OCI-LY1 (cell line): ENCODE data around the gene CD244.

Experiments
- H2AFZ ChIP-seq: fragments of 200-600 bp; sonication (generic), shearing (Covaris generic); 2 replicates; pipeline ENCODE4 v1.6.0; 2014; ENCODE audit warnings: antibody characterized with exemption, mild to moderate bottlenecking, low read length
- H3F3A ChIP-seq: fragments of 200-600 bp; sonication (generic), shearing (Covaris generic); 2 replicates; pipeline ENCODE4 v1.6.0; 2014; ENCODE audit warnings: mild to moderate bottlenecking, antibody characterized with exemption, low read length, moderate library complexity; ENCODE audit not compliant: insufficient read depth
- H3K27ac ChIP-seq: fragments of 200-600 bp; sonication (generic); 2 replicates; pipeline ENCODE4 v1.5.1; 2014; ENCODE audit warnings: low read length, mixed run types, mild to moderate bottlenecking, low read depth; ENCODE audit not compliant: poor library complexity, severe bottlenecking
- H3K27me3 ChIP-seq: fragments of 200-600 bp; sonication (generic); 2 replicates; pipeline ENCODE4 v1.6.0; 2014; ENCODE audit warnings: antibody characterized with exemption, mild to moderate bottlenecking, low read length, moderate library complexity; ENCODE audit not compliant: insufficient read depth
- H3K36me3 ChIP-seq: fragments of 200-600 bp; sonication (generic); 2 replicates; pipeline ENCODE4 v1.6.1; 2014; ENCODE audit warnings: mild to moderate bottlenecking, antibody characterized with exemption, low read length, moderate library complexity, mixed read lengths; ENCODE audit not compliant: insufficient read depth
- H3K4me1 ChIP-seq: fragments of 200-600 bp; sonication (generic); 2 replicates; pipeline ENCODE4 v1.5.1; 2014; ENCODE audit warnings: mild to moderate bottlenecking, low read length, moderate library complexity; ENCODE audit not compliant: insufficient read depth, severe bottlenecking
- H3K4me2 ChIP-seq: fragments of 200-600 bp; sonication (generic), shearing (Covaris generic); 2 replicates; pipeline ENCODE4 v1.6.1; 2014; ENCODE audit warnings: low read length
- H3K4me3 ChIP-seq: fragments of 200-600 bp; sonication (generic); 2 replicates; pipeline ENCODE4 v1.5.1; 2014; ENCODE audit warnings: low read length, low read depth, mild to moderate bottlenecking, mixed read lengths; ENCODE audit not compliant: poor library complexity, severe bottlenecking
- H3K79me2 ChIP-seq: fragments of 200-600 bp; shearing (Covaris generic); 2 replicates; pipeline ENCODE4 v1.6.1; 2016; ENCODE audit warnings: mixed run types, low read length, mixed read lengths; ENCODE audit not compliant: insufficient read depth
- H3K9ac ChIP-seq: fragments of 200-600 bp; sonication (generic), shearing (Covaris generic); 2 replicates; pipeline ENCODE4 v1.6.1; 2014; ENCODE audit warnings: mild to moderate bottlenecking, low read length, mixed read lengths
- H3K9me2 ChIP-seq: fragments of 200-600 bp; sonication (generic), shearing (Covaris generic); 2 replicates; pipeline ENCODE4 v1.6.1; 2014; ENCODE audit warnings: low read depth, mild to moderate bottlenecking, low read length, mixed read lengths
- H3K9me3 ChIP-seq: fragments of 200-600 bp; shearing (Covaris generic); 2 replicates; pipeline ENCODE4 v1.6.1; 2014; ENCODE audit warnings: low read length, mixed read lengths
- H4K20me1 ChIP-seq: fragments of 200-600 bp; sonication (generic), shearing (Covaris generic); 2 replicates; pipeline ENCODE4 v1.6.0; 2016; ENCODE audit warnings: mild to moderate bottlenecking, low read length; ENCODE audit not compliant: insufficient read depth
- EZH2 ChIP-seq: fragments of 200-600 bp; sonication (generic), shearing (Covaris generic); IDR thresholded peaks from 2 replicates; pipeline ENCODE4 v1.8.0; 2017; ENCODE audit warnings: borderline replicate concordance, mixed run types, mild to moderate bottlenecking, antibody characterized with exemption, low read length, moderate library complexity, mixed read lengths
- TF ChIP-seq, protein P1 (sequence below): fragments of 200-600 bp; sonication (generic), shearing (Covaris generic); IDR thresholded peaks from 2 replicates; pipeline ENCODE4 v1.5.1; 2017; ENCODE audit warnings: mild to moderate bottlenecking, antibody characterized with exemption, low read length, moderate library complexity, mixed read lengths

The CD244 gene

DNA sequence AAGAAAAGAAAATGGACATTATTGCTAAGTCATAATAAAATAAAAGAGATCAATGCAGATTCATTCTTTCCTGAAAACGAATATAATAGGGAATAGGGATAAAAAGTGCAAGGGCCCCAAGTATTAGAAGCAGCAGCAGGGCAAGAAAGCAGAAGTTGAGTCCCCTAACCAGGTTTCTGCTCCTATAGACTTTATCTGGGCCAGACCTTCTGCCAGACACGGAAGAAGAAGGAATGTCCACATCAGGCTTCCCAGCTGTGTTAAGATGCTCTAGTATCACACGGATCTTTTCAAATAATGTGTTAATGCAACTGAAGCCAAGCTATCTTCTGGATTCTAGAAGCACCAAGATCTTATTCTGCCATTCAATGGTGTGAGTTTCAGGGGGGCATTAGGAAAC lies 26.9 kb downstream of the CD244 start:
- Histone ChIP-seq H3K9me2 (no peaks in the 10 kb centered on the region), H4K20me1 (no peaks in the 10 kb centered on the region), H3F3A (no peaks in the 10 kb centered on the region), H3K27ac (no peak overlapping the region), H3K9me3 (no peaks in the 10 kb centered on the region), H2AFZ (no peak overlapping the region), H3K4me3 (no peak overlapping the region), H3K36me3 (no peaks in the 10 kb centered on the region), H3K4me1 (peaks cover 20% of the 10 kb centered on the region), H3K79me2 (no peaks in the 10 kb centered on the region), H3K27me3 (no peaks in the 10 kb centered on the region), H3K4me2 (no peak overlapping the region), H3K9ac (no peak overlapping the region)
- no peak for TF ChIP-seq EZH2
- TF ChIP-seq, protein P1, sequence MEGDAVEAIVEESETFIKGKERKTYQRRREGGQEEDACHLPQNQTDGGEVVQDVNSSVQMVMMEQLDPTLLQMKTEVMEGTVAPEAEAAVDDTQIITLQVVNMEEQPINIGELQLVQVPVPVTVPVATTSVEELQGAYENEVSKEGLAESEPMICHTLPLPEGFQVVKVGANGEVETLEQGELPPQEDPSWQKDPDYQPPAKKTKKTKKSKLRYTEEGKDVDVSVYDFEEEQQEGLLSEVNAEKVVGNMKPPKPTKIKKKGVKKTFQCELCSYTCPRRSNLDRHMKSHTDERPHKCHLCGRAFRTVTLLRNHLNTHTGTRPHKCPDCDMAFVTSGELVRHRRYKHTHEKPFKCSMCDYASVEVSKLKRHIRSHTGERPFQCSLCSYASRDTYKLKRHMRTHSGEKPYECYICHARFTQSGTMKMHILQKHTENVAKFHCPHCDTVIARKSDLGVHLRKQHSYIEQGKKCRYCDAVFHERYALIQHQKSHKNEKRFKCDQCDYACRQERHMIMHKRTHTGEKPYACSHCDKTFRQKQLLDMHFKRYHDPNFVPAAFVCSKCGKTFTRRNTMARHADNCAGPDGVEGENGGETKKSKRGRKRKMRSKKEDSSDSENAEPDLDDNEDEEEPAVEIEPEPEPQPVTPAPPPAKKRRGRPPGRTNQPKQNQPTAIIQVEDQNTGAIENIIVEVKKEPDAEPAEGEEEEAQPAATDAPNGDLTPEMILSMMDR = no peak

DNA sequence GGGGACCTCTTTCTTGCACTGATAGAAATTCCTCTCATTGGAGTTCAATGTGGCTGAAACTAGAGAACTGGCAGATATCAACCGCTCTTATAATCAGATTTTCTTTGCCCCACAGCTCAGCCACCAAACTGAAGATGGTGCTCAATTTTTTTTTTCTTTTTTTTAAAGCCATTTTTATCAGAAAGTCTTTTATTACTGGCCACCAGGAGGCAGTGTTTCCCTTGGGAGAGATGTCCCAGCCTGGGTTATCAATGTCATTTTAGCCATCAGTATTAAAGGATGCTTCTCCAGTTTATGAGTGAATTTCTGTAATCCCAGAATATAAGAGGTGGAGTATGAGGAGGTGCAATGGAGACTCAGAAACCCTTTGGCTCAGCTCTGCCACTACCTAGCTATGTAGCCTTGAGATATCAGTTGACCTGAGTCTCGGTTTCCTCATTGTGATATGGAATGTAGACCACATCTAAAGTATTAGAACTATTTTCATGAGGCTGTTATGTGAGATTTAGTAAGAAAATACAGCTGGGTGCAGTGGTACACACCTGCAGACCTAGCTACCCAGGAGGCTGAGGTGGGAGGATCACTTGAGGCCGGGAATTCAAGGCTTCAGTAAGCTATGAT lies 27.6 kb downstream of the CD244 start:
- H3K79me2 ChIP-seq = no peaks in the 10 kb centered on the region
- no peaks in the 10 kb centered on the region for H3K9me2 ChIP-seq
- TF ChIP-seq, protein P1 = peak; percentile 86
- no peak for TF ChIP-seq EZH2
- H3K4me1 ChIP-seq = peaks cover 20% of the 10 kb centered on the region
- no peak overlapping the region for H3K4me3 ChIP-seq
- no peaks in the 10 kb centered on the region for H3F3A ChIP-seq
- H3K4me2 ChIP-seq = no peak overlapping the region
- no peaks in the 10 kb centered on the region for H3K9me3 ChIP-seq
- H3K9ac ChIP-seq = no peak overlapping the region
- no peak overlapping the region for H2AFZ ChIP-seq
- H3K27ac ChIP-seq = no peak overlapping the region
- H3K36me3 ChIP-seq = no peaks in the 10 kb centered on the region
- H3K27me3 ChIP-seq = no peaks in the 10 kb centered on the region
- no peaks in the 10 kb centered on the region for H4K20me1 ChIP-seq

DNA sequence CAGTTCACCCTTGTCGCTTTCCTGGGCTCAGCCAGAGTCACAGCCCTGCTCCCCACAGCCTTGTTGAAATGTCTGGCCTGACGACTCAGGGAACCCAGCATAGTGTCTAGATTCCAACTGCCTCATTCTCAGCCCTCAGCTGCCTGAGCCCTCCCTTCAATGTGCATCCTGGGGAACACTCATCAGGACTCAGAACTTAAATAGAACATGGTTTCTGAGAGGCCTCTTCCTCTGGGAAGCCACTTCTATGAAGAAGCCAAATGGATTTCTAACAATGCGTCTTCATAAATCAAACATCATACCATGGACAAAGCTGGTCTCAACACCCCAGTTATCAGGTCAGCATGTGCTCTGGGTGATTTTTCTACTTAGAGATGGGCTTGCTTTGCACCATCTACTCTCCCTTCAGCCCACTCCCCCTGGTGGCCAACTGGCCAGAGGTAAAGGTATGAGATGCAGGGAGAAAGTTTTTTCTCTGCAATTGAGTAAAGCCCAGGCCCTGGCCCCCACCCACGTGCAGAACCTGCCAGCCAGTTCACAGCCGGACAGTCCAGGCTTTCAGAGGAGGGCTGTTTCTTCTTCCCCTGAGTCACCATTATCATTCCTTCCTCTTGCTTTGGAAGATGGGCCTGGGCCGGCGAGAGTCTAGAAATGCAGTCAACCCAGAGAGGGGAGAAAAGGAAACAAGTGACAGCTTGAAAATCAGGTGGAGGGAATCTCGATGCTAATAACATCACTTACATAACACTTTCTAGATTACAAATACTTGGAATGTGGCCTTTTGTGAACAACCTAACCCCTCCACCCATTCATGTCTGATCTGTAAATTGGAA lies 32.1 kb downstream of the CD244 start:
- Histone ChIP-seq H4K20me1 (no peaks in the 10 kb centered on the region), H3K36me3 (no peaks in the 10 kb centered on the region), H3K9ac (no peak overlapping the region), H3K9me2 (no peaks in the 10 kb centered on the region), H3F3A (no peaks in the 10 kb centered on the region), H3K4me2 (no peak overlapping the region), H3K4me3 (no peak overlapping the region), H3K79me2 (no peaks in the 10 kb centered on the region), H3K27me3 (no peaks in the 10 kb centered on the region), H2AFZ (no peak overlapping the region), H3K27ac (no peak overlapping the region), H3K9me3 (no peaks in the 10 kb centered on the region), H3K4me1 (no peaks in the 10 kb centered on the region)
- TF ChIP-seq, protein P1 = peak; percentile 82
- no peak for TF ChIP-seq EZH2
